Neural cell (in vitro differentiated cells): ENCODE measurements around the gene MAG. TPM values are rescaled to one million over a fixed set of nuclear protein-coding genes. Genes with fewer than 3 reads are reported as not detected.

ENCODE experiments used
- H2AFZ ChIP-seq: fragments of 200-600, 300-800 bp; sonication (generic), shearing (Covaris generic); 2 replicates; pipeline ENCODE4 v1.6.0; 2014; ENCODE audit warnings: low read depth, mild to moderate bottlenecking, antibody characterized with exemption, low read length, moderate library complexity
- H3F3A ChIP-seq: fragments of 200-600 bp; shearing (Covaris generic); 2 replicates; pipeline ENCODE4 v1.6.1; 2016; ENCODE audit warnings: mild to moderate bottlenecking, moderate library complexity, mixed read lengths, antibody characterized with exemption, low read length; ENCODE audit not compliant: insufficient read depth, poor library complexity, severe bottlenecking
- H3K27ac ChIP-seq: fragments of 200-600, 300-800 bp; sonication (generic), shearing (Covaris generic); 2 replicates; pipeline ENCODE4 v1.5.1; 2014; ENCODE audit warnings: mild to moderate bottlenecking, low read length, moderate library complexity
- H3K27me3 ChIP-seq: fragments of 300-800, 200-600 bp; sonication (generic), shearing (Covaris generic); 2 replicates; pipeline ENCODE4 v1.6.0; 2014; ENCODE audit warnings: mild to moderate bottlenecking, low read depth, low read length, moderate library complexity; ENCODE audit not compliant: insufficient read depth
- H3K36me3 ChIP-seq: fragments of 300-800, 200-600 bp; sonication (generic), shearing (Covaris generic); 2 replicates; pipeline ENCODE4 v1.5.1; 2014; ENCODE audit warnings: mild to moderate bottlenecking, antibody characterized with exemption, low read length, moderate library complexity; ENCODE audit not compliant: insufficient read depth
- H3K4me2 ChIP-seq: fragments of 300-800, 200-600 bp; sonication (generic), shearing (Covaris generic); 2 replicates; pipeline ENCODE4 v1.6.0; 2014; ENCODE audit warnings: mild to moderate bottlenecking, low read length
- H3K4me3 ChIP-seq: fragments of 300-800, 200-600 bp; sonication (generic), shearing (Covaris generic); 2 replicates; pipeline ENCODE4 v1.5.1; 2014; ENCODE audit warnings: mild to moderate bottlenecking, low read length, moderate library complexity
- H3K79me2 ChIP-seq: fragments of 200-600 bp; shearing (Covaris generic); replicated peaks from 2 replicates; pipeline ENCODE4 v1.6.0; 2014; ENCODE audit warnings: mild to moderate bottlenecking, low read length, moderate library complexity; ENCODE audit not compliant: insufficient read depth
- H3K9ac ChIP-seq: fragments of 300-800, 200-600 bp; sonication (generic), shearing (Covaris generic); 2 replicates; pipeline ENCODE4 v1.6.1; 2016; ENCODE audit warnings: mild to moderate bottlenecking, low read length, mixed read lengths
- H3K9me2 ChIP-seq: fragments of 200-600 bp; shearing (Covaris generic); 2 replicates; pipeline ENCODE4 v1.6.1; 2016; ENCODE audit warnings: mild to moderate bottlenecking, low read length, mixed read lengths; ENCODE audit not compliant: insufficient read depth
- H3K9me3 ChIP-seq: fragments of 200-600, 300-800 bp; sonication (generic), shearing (Covaris generic); 2 replicates; pipeline ENCODE4 v1.6.1; 2016; ENCODE audit warnings: mild to moderate bottlenecking, mixed run types, low read length, moderate library complexity, mixed read lengths
- H4K20me1 ChIP-seq: fragments of 200-600 bp; shearing (Covaris generic); 2 replicates; pipeline ENCODE4 v1.6.1; 2016; ENCODE audit warnings: mild to moderate bottlenecking, mixed run types; ENCODE audit not compliant: insufficient read depth
- CTCF ChIP-seq: fragments of 450-650 bp; IDR thresholded peaks from 2 replicates; pipeline ENCODE4 v1.5.1; 2014; ENCODE audit warnings: antibody characterized with exemption, mild to moderate bottlenecking, moderate library complexity; ENCODE audit not compliant: poor library complexity, severe bottlenecking
- EP300 ChIP-seq: fragments of 450-650 bp; conservative IDR thresholded peaks from 2 replicates; pipeline ENCODE4 v1.6.1; 2014; ENCODE audit warnings: antibody characterized with exemption, mild to moderate bottlenecking, moderate library complexity; ENCODE audit not compliant: poor library complexity, severe bottlenecking
- EZH2 ChIP-seq: fragments of 200-600, 300-800 bp; shearing (Covaris generic), sonication (generic); IDR thresholded peaks from 2 replicates; pipeline ENCODE4 v1.6.1; 2014; ENCODE audit warnings: antibody characterized with exemption, low read length, borderline replicate concordance, mild to moderate bottlenecking; ENCODE audit not compliant: insufficient read depth, poor library complexity, severe bottlenecking
- MXI1 ChIP-seq: fragments of 450-650 bp; conservative IDR thresholded peaks from 2 replicates; pipeline ENCODE4 v1.6.1; 2014; ENCODE audit warnings: antibody characterized with exemption, mild to moderate bottlenecking; ENCODE audit not compliant: poor library complexity, severe bottlenecking
- POLR2AphosphoS5 ChIP-seq: IDR thresholded peaks from 2 replicates; pipeline ENCODE4 v1.6.1; 2012
- RAD21 ChIP-seq: fragments of 450-650 bp; conservative IDR thresholded peaks from 2 replicates; pipeline ENCODE4 v1.6.1; 2014; ENCODE audit warnings: antibody characterized with exemption, mild to moderate bottlenecking, moderate library complexity
- SMC3 ChIP-seq: fragments of 450-650 bp; conservative IDR thresholded peaks from 2 replicates; pipeline ENCODE4 v1.6.1; 2014; ENCODE audit warnings: antibody characterized with exemption, mild to moderate bottlenecking, moderate library complexity; ENCODE audit not compliant: poor library complexity
- TAF1 ChIP-seq: IDR thresholded peaks from 2 replicates; pipeline ENCODE4 v1.6.1; 2012; ENCODE audit warnings: low read depth
- polyA plus RNA-seq: library from polyadenylated mRNA; depleted of rRNA; stranded (reverse); fragments of >200 nt; gene quantifications from 2 replicates; pipeline ENCODE4 v1.2.3, GENCODE V29; 2014
- TF ChIP-seq, protein P1 (sequence below): IDR thresholded peaks from 2 replicates; pipeline ENCODE4 v1.6.1; 2012; ENCODE audit warnings: borderline replicate concordance

MAG gene
- polyA plus RNA-seq, 1 donor from 2014 or later, result not detected

DNA sequence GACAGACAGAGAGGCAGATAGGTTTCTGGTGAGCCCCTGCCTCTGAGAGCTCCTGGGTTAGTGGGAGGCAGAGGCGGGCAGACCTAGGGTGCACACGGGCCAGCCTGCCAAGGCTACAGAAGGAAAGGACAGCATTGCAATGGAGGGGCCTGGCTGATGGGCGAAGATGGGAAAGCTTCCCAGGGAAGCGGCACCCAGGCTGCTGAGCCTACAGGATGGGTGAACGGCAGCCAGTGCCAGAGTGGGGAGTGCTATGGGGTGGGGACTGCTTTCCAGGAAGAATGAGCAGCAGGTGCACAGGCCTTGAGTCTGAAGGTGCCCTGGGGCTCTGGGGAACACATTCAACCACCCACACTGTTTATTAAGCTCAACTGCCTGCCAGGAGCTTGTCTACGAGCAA, 702 bp upstream of the MAG start:
- Histone ChIP-seq H3K4me3 (no peak overlapping the region), H3K9ac (no peak overlapping the region), H3K9me3 (no peaks in the 10 kb centered on the region), H3F3A (no peaks in the 10 kb centered on the region), H3K27ac (no peak overlapping the region), H3K27me3 (no peaks in the 10 kb centered on the region), H4K20me1 (no peaks in the 10 kb centered on the region), H3K36me3 (no peaks in the 10 kb centered on the region), H3K9me2 (no peaks in the 10 kb centered on the region), H2AFZ (no peak overlapping the region), H3K79me2 (no peaks in the 10 kb centered on the region), H3K4me2 (no peak overlapping the region)
- no peak for TF ChIP-seq EZH2

DNA sequence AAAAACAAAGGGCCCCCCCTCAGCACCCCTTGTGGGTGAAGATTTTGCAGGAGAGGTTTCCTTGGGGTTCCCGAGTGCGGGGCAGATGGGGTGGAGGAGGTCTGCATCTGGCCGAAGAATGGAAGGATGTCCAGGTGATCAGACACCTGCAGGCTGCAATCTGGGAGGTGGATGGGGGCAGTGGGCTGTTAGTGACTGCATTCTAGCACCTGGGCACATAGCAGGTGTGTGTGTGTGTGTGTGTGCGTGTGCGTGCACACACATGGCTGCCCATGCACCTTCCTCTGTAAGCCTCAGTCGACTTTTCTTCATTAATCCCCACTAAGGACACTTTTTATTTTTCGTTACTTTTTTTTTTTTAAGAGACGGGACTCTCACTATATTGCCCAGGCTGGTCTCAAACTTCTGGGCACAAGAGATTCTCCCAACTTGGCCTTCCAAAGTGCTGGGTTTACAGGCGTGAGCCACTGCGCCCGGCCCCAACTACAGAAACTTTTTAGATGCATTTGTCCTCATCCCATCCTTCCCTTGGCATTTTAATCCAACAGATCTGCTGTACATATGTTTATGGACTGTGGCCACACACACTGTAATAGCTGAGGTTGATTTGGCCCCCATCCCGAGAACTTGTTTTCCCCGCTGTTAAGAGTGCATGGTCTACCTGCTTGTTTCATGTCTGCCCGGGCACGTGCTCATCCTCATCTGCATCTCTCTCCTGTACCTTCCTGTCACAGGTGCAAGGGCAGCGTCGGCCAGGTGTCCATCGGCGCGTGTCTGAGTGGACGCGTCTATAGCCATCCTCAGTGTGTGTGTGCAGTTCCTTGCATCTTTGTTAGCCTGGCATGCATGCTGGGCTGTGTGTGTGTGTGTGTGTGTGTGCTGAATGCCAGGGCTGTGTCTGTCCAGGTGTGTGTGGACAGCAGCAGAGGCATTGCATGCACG, 731 bp downstream of the MAG start:
- no peak overlapping the region for H2AFZ ChIP-seq
- no peak overlapping the region for H3K27ac ChIP-seq
- H3K9ac ChIP-seq, result no peak overlapping the region
- no peak overlapping the region for H3K4me2 ChIP-seq
- TF ChIP-seq SMC3 (no peak), MXI1 (no peak), CTCF (no peak), RAD21 (no peak), EZH2 (no peak), EP300 (no peak), POLR2AphosphoS5 (no peak), TAF1 (no peak)
- TF ChIP-seq, protein P1, sequence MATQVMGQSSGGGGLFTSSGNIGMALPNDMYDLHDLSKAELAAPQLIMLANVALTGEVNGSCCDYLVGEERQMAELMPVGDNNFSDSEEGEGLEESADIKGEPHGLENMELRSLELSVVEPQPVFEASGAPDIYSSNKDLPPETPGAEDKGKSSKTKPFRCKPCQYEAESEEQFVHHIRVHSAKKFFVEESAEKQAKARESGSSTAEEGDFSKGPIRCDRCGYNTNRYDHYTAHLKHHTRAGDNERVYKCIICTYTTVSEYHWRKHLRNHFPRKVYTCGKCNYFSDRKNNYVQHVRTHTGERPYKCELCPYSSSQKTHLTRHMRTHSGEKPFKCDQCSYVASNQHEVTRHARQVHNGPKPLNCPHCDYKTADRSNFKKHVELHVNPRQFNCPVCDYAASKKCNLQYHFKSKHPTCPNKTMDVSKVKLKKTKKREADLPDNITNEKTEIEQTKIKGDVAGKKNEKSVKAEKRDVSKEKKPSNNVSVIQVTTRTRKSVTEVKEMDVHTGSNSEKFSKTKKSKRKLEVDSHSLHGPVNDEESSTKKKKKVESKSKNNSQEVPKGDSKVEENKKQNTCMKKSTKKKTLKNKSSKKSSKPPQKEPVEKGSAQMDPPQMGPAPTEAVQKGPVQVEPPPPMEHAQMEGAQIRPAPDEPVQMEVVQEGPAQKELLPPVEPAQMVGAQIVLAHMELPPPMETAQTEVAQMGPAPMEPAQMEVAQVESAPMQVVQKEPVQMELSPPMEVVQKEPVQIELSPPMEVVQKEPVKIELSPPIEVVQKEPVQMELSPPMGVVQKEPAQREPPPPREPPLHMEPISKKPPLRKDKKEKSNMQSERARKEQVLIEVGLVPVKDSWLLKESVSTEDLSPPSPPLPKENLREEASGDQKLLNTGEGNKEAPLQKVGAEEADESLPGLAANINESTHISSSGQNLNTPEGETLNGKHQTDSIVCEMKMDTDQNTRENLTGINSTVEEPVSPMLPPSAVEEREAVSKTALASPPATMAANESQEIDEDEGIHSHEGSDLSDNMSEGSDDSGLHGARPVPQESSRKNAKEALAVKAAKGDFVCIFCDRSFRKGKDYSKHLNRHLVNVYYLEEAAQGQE, result no peak
- no peaks in the 10 kb centered on the region for H3F3A ChIP-seq
- H3K27me3 ChIP-seq, result no peaks in the 10 kb centered on the region
- H3K79me2 ChIP-seq, result no peaks in the 10 kb centered on the region
- H3K9me3 ChIP-seq, result no peaks in the 10 kb centered on the region
- no peaks in the 10 kb centered on the region for H3K9me2 ChIP-seq
- no peaks in the 10 kb centered on the region for H3K36me3 ChIP-seq
- no peak overlapping the region for H3K4me3 ChIP-seq
- no peaks in the 10 kb centered on the region for H4K20me1 ChIP-seq
